A549 (cell line): Measurements from ENCODE around the gene CEP290.
"Not testable (repeated sequence)": the region's sequence is repeated elsewhere in the genome, so short reads cannot be mapped to it uniquely, and the experiment has no call there.

Source experiments
- BHLHE40 ChIP-seq: IDR thresholded peaks from 2 replicates; pipeline ENCODE4 v1.6.1; 2012; ENCODE audit warnings: low read depth, low read length, inconsistent platforms
- CBX2 ChIP-seq: fragments of 200-600 bp; sonication (generic); IDR thresholded peaks from 2 replicates; pipeline ENCODE4 v1.6.1; 2016; ENCODE audit warnings: low read depth, mild to moderate bottlenecking, borderline replicate concordance
- CHD2 ChIP-seq: fragments of 150-350 bp; IDR thresholded peaks from 2 replicates; pipeline ENCODE4 v1.6.1; 2014; ENCODE audit warnings: low read length; ENCODE audit not compliant: partially characterized antibody
- ESRRA ChIP-seq: fragments of 150-350 bp; IDR thresholded peaks from 2 replicates; pipeline ENCODE4 v1.6.1; 2014; ENCODE audit warnings: mild to moderate bottlenecking, low read length, borderline replicate concordance
- MAFK ChIP-seq: fragments of 450-650 bp; IDR thresholded peaks from 2 replicates; pipeline ENCODE4 v1.6.1; 2014; ENCODE audit not compliant: partially characterized antibody
- MAZ ChIP-seq: fragments of 150-350 bp; IDR thresholded peaks from 2 replicates; pipeline ENCODE4 v1.6.1; 2014; ENCODE audit warnings: antibody characterized with exemption, low read depth, low read length, borderline replicate concordance
- PBX3 ChIP-seq: IDR thresholded peaks from 2 replicates; pipeline ENCODE4 v1.6.1; 2012
- POLR2A ChIP-seq: IDR thresholded peaks from 2 replicates; pipeline ENCODE4 v1.6.1; 2012; ENCODE audit warnings: mild to moderate bottlenecking, low read length
- RARB ChIP-seq: fragments of 250-450 bp; sonication (Bioruptor Pico); IDR thresholded peaks from 2 replicates; pipeline ENCODE4 v1.8.0; 2021; ENCODE audit warnings: mild to moderate bottlenecking, moderate library complexity
- RFX5 ChIP-seq: fragments of 450-650 bp; IDR thresholded peaks from 2 replicates; pipeline ENCODE4 v1.7.1; 2014; ENCODE audit warnings: antibody characterized with exemption, mild to moderate bottlenecking, moderate library complexity
- TF ChIP-seq, protein P1 (sequence below): fragments of >200 bp; sonication (Bioruptor Twin); formaldehyde crosslinking; IDR thresholded peaks from 3 replicates; pipeline ENCODE4 v1.5.1; 2016
- TF ChIP-seq, protein P2 (sequence below): fragments of 200-600 bp; sonication (generic); IDR thresholded peaks from 2 replicates; pipeline ENCODE4 v1.6.1; 2016; ENCODE audit warnings: antibody characterized with exemption, mild to moderate bottlenecking, moderate library complexity
- TF ChIP-seq, protein P3 (sequence below): fragments of >200 bp; sonication (Bioruptor Twin); formaldehyde crosslinking; IDR thresholded peaks from 3 replicates; pipeline ENCODE4 v1.6.1; 2016

- TF ChIP-seq MAZ, CHD2, BHLHE40, CBX2, MAFK, POLR2A, RARB, RFX5, ESRRA, PBX3: not testable (repeated sequence)
- TF ChIP-seq, protein P1, sequence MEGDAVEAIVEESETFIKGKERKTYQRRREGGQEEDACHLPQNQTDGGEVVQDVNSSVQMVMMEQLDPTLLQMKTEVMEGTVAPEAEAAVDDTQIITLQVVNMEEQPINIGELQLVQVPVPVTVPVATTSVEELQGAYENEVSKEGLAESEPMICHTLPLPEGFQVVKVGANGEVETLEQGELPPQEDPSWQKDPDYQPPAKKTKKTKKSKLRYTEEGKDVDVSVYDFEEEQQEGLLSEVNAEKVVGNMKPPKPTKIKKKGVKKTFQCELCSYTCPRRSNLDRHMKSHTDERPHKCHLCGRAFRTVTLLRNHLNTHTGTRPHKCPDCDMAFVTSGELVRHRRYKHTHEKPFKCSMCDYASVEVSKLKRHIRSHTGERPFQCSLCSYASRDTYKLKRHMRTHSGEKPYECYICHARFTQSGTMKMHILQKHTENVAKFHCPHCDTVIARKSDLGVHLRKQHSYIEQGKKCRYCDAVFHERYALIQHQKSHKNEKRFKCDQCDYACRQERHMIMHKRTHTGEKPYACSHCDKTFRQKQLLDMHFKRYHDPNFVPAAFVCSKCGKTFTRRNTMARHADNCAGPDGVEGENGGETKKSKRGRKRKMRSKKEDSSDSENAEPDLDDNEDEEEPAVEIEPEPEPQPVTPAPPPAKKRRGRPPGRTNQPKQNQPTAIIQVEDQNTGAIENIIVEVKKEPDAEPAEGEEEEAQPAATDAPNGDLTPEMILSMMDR = not testable (repeated sequence)
- TF ChIP-seq, protein P2, sequence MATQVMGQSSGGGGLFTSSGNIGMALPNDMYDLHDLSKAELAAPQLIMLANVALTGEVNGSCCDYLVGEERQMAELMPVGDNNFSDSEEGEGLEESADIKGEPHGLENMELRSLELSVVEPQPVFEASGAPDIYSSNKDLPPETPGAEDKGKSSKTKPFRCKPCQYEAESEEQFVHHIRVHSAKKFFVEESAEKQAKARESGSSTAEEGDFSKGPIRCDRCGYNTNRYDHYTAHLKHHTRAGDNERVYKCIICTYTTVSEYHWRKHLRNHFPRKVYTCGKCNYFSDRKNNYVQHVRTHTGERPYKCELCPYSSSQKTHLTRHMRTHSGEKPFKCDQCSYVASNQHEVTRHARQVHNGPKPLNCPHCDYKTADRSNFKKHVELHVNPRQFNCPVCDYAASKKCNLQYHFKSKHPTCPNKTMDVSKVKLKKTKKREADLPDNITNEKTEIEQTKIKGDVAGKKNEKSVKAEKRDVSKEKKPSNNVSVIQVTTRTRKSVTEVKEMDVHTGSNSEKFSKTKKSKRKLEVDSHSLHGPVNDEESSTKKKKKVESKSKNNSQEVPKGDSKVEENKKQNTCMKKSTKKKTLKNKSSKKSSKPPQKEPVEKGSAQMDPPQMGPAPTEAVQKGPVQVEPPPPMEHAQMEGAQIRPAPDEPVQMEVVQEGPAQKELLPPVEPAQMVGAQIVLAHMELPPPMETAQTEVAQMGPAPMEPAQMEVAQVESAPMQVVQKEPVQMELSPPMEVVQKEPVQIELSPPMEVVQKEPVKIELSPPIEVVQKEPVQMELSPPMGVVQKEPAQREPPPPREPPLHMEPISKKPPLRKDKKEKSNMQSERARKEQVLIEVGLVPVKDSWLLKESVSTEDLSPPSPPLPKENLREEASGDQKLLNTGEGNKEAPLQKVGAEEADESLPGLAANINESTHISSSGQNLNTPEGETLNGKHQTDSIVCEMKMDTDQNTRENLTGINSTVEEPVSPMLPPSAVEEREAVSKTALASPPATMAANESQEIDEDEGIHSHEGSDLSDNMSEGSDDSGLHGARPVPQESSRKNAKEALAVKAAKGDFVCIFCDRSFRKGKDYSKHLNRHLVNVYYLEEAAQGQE = not testable (repeated sequence)
- TF ChIP-seq, protein P3, sequence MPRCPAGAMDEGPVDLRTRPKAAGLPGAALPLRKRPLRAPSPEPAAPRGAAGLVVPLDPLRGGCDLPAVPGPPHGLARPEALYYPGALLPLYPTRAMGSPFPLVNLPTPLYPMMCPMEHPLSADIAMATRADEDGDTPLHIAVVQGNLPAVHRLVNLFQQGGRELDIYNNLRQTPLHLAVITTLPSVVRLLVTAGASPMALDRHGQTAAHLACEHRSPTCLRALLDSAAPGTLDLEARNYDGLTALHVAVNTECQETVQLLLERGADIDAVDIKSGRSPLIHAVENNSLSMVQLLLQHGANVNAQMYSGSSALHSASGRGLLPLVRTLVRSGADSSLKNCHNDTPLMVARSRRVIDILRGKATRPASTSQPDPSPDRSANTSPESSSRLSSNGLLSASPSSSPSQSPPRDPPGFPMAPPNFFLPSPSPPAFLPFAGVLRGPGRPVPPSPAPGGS = not testable (repeated sequence)
Measured at GRCh38 chr12:88031161-88031560, 110.7 kb downstream of the CEP290 start.
